DMS 273 treated with DMSO at 0.1 percent for 48 hours (cell line): ENCODE results near the gene BLOC1S1.

Experiments used
- DNase-seq: peaks from one replicate; lab custom pipeline; 2025; lab: John Stamatoyannopoulos, UW

BLOC1S1 gene

GRCh38 chr12:55711786-55712553 is 3.9 kb upstream of the BLOC1S1 start:
- no peak for DNase-seq

GRCh38 chr12:55712700-55713415 is 3.0 kb upstream of the BLOC1S1 start:
- DNase-seq = no peak

GRCh38 chr12:55713721-55714120 is 2.1 kb upstream of the BLOC1S1 start:
- no peak for DNase-seq

- no peak for DNase-seq
Observed at GRCh38 chr12:55715169-55715764, 579 bp upstream of the BLOC1S1 start.

- no peak for DNase-seq
Observed at GRCh38 chr12:55716582-55716957, 724 bp downstream of the BLOC1S1 start.

- DNase-seq = peak; percentile 98
Observed at GRCh38 chr12:55717011-55718007, 1.5 kb downstream of the BLOC1S1 start.

- no peak for DNase-seq
Observed at GRCh38 chr12:55718015-55718414, 2.2 kb downstream of the BLOC1S1 start.

- DNase-seq = no peak
Observed at GRCh38 chr12:55718624-55719275, 2.9 kb downstream of the BLOC1S1 start.

GRCh38 chr12:55719371-55719770 is 3.5 kb downstream of the BLOC1S1 start:
- DNase-seq = no peak

- peak; percentile 60 for DNase-seq
Observed at GRCh38 chr12:55720071-55720564, 4.3 kb downstream of the BLOC1S1 start, which contains the start of gene RDH5. RDH5 (plus strand) TSS chr12:55720393; CDS start chr12:55721185, 792 bp downstream.

GRCh38 chr12:55720894-55721444 is 5.1 kb downstream of the BLOC1S1 start:
- DNase-seq = peak; percentile 93

- DNase-seq = no peak
Observed at GRCh38 chr12:55721601-55722213, 5.9 kb downstream of the BLOC1S1 start.

GRCh38 chr12:55722948-55723347 is 7.1 kb downstream of the BLOC1S1 start:
- DNase-seq = no peak

- DNase-seq = no peak
Observed at GRCh38 chr12:55723516-55724225, 7.8 kb downstream of the BLOC1S1 start.

GRCh38 chr12:55724226-55724939 is 8.5 kb downstream of the BLOC1S1 start:
- no peak for DNase-seq

GRCh38 chr12:55724940-55725309 is 9.1 kb downstream of the BLOC1S1 start:
- no peak for DNase-seq

GRCh38 chr12:55725556-55725955 is 9.7 kb downstream of the BLOC1S1 start:
- DNase-seq = no peak

- DNase-seq = no peak
Observed at GRCh38 chr12:55726971-55727370, 11.1 kb downstream of the BLOC1S1 start.

GRCh38 chr12:55727643-55728185 is 11.9 kb downstream of the BLOC1S1 start:
- DNase-seq = no peak
